ENCODE results near the gene MYDGF. TPM values are rescaled to one million over a fixed set of nuclear protein-coding genes. Genes with fewer than 3 reads are reported as not detected.

MYDGF gene
- total and polyA plus RNA-seq, 2 of the 13 experiments (the other 11 are each of a cell fraction or from before 2014, with no cell fraction given), result 116 to 198 TPM

- Histone ChIP-seq H3K27me3 (ENCODE audit: control insufficient read depth in 1 of 2, insufficient read depth in 2 of 2, low read length in 2 of 2) (no peaks in the 10 kb centered on the region), H3K4me1 (ENCODE audit: insufficient read depth, low read length) (peaks cover 17% of the 10 kb centered on the region), H3K79me2 (ENCODE audit: insufficient read depth, low read length) (peaks cover 6% of the 10 kb centered on the region), H3K27ac (ENCODE audit: extremely low read length, insufficient read depth, low read length) (peak overlapping the region; percentile 16), H3K36me3 (replicated peaks in 1 of 2; ENCODE audit: control insufficient read depth in 1 of 2, insufficient read depth in 2 of 2, low read length in 2 of 2) (peaks cover 11 to 47% of the 10 kb centered on the region in 2 experiments; a peak in 4 of 5 replicates), H2AFZ (ENCODE audit: low read length) (no peak overlapping the region), H4K20me1 (ENCODE audit: insufficient read depth, low read length) (peaks cover 8% of the 10 kb centered on the region; the same call in 1 of the 2 replicates), H3K9ac (ENCODE audit: insufficient read depth, low read depth, low read length) (no peak overlapping the region), H3K9me3 (ENCODE audit: low read length) (no peaks in the 10 kb centered on the region), H3K4me2 (ENCODE audit: low read depth, low read length) (no peak overlapping the region), H3K4me3 (replicated peaks in 1 of 3; ENCODE audit: insufficient read depth in 1 of 3, low read depth in 2 of 3, low read length in 3 of 3) (no peak overlapping the region)
- no TSS peak for BruUV-seq (replicated peaks)
- 95% methylated on average over 11 of the region's 13 CpGs for WGBS (ENCODE audit: low lambda C conversion rate)
- peak; percentile 35 for ATAC-seq
- intact Hi-C loops (cut with micrococcal nuclease; ENCODE audit: unreplicated experiment), result loop anchor here (5.0 kb wide), 1 partner anchor 587 kb away; the partner anchor contains the start of gene ZBTB7A
- ChIA-PET CTCF (ENCODE audit: low intra/inter-chr PET ratio, low total read pairs) (no interaction called here), POLR2A (interaction anchor here (0.8 to 1.4 kb wide), 2 partner anchors 8 to 10 kb away, joined by 3 read pairs; no protein-coding TSS in a partner anchor)
- no peak for FAIRE-seq
- no peak for DNase-seq (ENCODE audit: low spot score)
- in situ Hi-C loops (cut with HindIII; ENCODE audit: extremely low pct_ligation_motif_present, low pct_unique_long_range_greater_than_20kb), result no loop called here
- TF ChIP-seq RFX3 (CRISPR knock-in tag; IDR thresholded peaks at IDR 0.05) (no peak), ZC3H13 (CRISPR knock-in tag; IDR thresholded peaks at IDR 0.05) (0 out of 2 replicates have a peak, but pooled peaks have one; percentile 25), ZNF296 (CRISPR knock-in tag; conservative IDR thresholded peaks at IDR 0.05) (no peak), AGO2 (optimal IDR thresholded peaks at IDR 0.05; ENCODE audit: low read depth, low read length) (peak; percentile 82), ZNF713 (CRISPR knock-in tag; IDR thresholded peaks at IDR 0.05) (no peak), HNRNPL (IDR thresholded peaks at IDR 0.05; ENCODE audit: low read depth, low read length) (no peak), PHF8 (CRISPR knock-in tag; IDR thresholded peaks at IDR 0.05) (no peak), IRF2 (CRISPR knock-in tag; IDR thresholded peaks at IDR 0.05) (no peak), POLR2AphosphoS2 (IDR thresholded peaks at IDR 0.05; ENCODE audit: low read depth, low read length) (0 out of 2 replicates have a peak, but pooled peaks have one; percentile 15), POLR2G (IDR thresholded peaks at IDR 0.05; ENCODE audit: low read depth, low read length) (peak; percentile 14), ATF7-NPFF (CRISPR knock-in tag; IDR thresholded peaks at IDR 0.05; ENCODE audit: low read depth) (no peak), SAFB2 (CRISPR knock-in tag; IDR thresholded peaks at IDR 0.05; ENCODE audit: borderline replicate concordance, low read depth) (no peak), KLF13 (CRISPR knock-in tag; IDR thresholded peaks at IDR 0.05) (no peak), CAMTA2 (CRISPR knock-in tag; IDR thresholded peaks at IDR 0.05; ENCODE audit: borderline replicate concordance) (no peak), ELF1 (CRISPR knock-in tag; IDR thresholded peaks at IDR 0.05) (no peak), SNAPC2 (CRISPR knock-in tag; IDR thresholded peaks at IDR 0.05) (no peak), ZZZ3 (CRISPR knock-in tag; IDR thresholded peaks at IDR 0.05; ENCODE audit: borderline replicate concordance) (no peak), ZHX1 (CRISPR knock-in tag; IDR thresholded peaks at IDR 0.05; ENCODE audit: low read depth) (no peak)
- TF ChIP-seq, protein P1, sequence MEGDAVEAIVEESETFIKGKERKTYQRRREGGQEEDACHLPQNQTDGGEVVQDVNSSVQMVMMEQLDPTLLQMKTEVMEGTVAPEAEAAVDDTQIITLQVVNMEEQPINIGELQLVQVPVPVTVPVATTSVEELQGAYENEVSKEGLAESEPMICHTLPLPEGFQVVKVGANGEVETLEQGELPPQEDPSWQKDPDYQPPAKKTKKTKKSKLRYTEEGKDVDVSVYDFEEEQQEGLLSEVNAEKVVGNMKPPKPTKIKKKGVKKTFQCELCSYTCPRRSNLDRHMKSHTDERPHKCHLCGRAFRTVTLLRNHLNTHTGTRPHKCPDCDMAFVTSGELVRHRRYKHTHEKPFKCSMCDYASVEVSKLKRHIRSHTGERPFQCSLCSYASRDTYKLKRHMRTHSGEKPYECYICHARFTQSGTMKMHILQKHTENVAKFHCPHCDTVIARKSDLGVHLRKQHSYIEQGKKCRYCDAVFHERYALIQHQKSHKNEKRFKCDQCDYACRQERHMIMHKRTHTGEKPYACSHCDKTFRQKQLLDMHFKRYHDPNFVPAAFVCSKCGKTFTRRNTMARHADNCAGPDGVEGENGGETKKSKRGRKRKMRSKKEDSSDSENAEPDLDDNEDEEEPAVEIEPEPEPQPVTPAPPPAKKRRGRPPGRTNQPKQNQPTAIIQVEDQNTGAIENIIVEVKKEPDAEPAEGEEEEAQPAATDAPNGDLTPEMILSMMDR (CRISPR knock-in tag; IDR thresholded peaks at IDR 0.05), result no peak
- TF ChIP-seq, protein P2, sequence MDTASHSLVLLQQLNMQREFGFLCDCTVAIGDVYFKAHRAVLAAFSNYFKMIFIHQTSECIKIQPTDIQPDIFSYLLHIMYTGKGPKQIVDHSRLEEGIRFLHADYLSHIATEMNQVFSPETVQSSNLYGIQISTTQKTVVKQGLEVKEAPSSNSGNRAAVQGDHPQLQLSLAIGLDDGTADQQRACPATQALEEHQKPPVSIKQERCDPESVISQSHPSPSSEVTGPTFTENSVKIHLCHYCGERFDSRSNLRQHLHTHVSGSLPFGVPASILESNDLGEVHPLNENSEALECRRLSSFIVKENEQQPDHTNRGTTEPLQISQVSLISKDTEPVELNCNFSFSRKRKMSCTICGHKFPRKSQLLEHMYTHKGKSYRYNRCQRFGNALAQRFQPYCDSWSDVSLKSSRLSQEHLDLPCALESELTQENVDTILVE (CRISPR knock-in tag; IDR thresholded peaks at IDR 0.05), result no peak
Observed at GRCh38 chr19:4653793-4654436, 16.2 kb downstream of the MYDGF start.

Measured in HepG2 (cell line).